Measurements from ENCODE around the gene RPS25.

DNA sequence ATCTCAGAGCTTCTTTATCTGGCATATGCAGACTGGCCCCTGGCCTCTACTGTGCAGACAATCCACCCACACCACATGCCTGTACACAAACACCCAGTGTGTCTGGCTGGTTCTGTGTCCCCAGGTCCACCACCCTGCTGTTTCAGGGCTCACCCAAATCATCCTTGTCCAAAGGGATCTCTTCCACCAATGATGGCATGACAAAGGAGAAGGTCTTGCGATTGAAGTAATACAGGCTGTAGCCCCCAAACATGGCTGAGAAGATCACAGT is 10.9 kb upstream of the RPS25 start:
- TF ChIP-seq, protein P1, sequence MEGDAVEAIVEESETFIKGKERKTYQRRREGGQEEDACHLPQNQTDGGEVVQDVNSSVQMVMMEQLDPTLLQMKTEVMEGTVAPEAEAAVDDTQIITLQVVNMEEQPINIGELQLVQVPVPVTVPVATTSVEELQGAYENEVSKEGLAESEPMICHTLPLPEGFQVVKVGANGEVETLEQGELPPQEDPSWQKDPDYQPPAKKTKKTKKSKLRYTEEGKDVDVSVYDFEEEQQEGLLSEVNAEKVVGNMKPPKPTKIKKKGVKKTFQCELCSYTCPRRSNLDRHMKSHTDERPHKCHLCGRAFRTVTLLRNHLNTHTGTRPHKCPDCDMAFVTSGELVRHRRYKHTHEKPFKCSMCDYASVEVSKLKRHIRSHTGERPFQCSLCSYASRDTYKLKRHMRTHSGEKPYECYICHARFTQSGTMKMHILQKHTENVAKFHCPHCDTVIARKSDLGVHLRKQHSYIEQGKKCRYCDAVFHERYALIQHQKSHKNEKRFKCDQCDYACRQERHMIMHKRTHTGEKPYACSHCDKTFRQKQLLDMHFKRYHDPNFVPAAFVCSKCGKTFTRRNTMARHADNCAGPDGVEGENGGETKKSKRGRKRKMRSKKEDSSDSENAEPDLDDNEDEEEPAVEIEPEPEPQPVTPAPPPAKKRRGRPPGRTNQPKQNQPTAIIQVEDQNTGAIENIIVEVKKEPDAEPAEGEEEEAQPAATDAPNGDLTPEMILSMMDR (IDR thresholded peaks at IDR 0.05; ENCODE audit: low read depth, low read length, missing input control): no peak
- TF ChIP-seq, protein P2, sequence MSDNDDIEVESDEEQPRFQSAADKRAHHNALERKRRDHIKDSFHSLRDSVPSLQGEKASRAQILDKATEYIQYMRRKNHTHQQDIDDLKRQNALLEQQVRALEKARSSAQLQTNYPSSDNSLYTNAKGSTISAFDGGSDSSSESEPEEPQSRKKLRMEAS (IDR thresholded peaks at IDR 0.05): no peak
- TF ChIP-seq, protein P3, sequence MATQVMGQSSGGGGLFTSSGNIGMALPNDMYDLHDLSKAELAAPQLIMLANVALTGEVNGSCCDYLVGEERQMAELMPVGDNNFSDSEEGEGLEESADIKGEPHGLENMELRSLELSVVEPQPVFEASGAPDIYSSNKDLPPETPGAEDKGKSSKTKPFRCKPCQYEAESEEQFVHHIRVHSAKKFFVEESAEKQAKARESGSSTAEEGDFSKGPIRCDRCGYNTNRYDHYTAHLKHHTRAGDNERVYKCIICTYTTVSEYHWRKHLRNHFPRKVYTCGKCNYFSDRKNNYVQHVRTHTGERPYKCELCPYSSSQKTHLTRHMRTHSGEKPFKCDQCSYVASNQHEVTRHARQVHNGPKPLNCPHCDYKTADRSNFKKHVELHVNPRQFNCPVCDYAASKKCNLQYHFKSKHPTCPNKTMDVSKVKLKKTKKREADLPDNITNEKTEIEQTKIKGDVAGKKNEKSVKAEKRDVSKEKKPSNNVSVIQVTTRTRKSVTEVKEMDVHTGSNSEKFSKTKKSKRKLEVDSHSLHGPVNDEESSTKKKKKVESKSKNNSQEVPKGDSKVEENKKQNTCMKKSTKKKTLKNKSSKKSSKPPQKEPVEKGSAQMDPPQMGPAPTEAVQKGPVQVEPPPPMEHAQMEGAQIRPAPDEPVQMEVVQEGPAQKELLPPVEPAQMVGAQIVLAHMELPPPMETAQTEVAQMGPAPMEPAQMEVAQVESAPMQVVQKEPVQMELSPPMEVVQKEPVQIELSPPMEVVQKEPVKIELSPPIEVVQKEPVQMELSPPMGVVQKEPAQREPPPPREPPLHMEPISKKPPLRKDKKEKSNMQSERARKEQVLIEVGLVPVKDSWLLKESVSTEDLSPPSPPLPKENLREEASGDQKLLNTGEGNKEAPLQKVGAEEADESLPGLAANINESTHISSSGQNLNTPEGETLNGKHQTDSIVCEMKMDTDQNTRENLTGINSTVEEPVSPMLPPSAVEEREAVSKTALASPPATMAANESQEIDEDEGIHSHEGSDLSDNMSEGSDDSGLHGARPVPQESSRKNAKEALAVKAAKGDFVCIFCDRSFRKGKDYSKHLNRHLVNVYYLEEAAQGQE (IDR thresholded peaks at IDR 0.05): no peak
- TF ChIP-seq RAD21 (IDR thresholded peaks at IDR 0.05) (no peak), SP1 (IDR thresholded peaks at IDR 0.05) (no peak), TAF1 (conservative IDR thresholded peaks at IDR 0.05) (no peak), YY1 (IDR thresholded peaks at IDR 0.05) (peak; percentile 25), EGR1 (IDR thresholded peaks at IDR 0.05; ENCODE audit: low read depth in 2 of 2) (no peak), FOXA1 (IDR thresholded peaks at IDR 0.05) (no peak), JUND (IDR thresholded peaks at IDR 0.05) (no peak)
- TF ChIP-seq, protein P4, sequence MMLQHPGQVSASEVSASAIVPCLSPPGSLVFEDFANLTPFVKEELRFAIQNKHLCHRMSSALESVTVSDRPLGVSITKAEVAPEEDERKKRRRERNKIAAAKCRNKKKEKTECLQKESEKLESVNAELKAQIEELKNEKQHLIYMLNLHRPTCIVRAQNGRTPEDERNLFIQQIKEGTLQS (IDR thresholded peaks at IDR 0.05): no peak
